HEK293 (cell line): ENCODE results near the gene FEV.

Source experiments
- CTCF ChIA-PET: fragments of 350-600 bp; formaldehyde crosslinking; extraction: SDS; loops from one replicate; lab custom pipeline; 2021; ENCODE audit warnings: antibody characterized with exemption; lab: Yijun Ruan, JAX
- POLR2A ChIA-PET: fragments of 300-600 bp; formaldehyde crosslinking; extraction: SDS; loops from one replicate; lab custom pipeline; 2020; ENCODE audit warnings: antibody characterized with exemption, inconsistent platforms; lab: Yijun Ruan, JAX
- H3K27ac ChIP-seq: fragments of 200-500 bp; sonication (Bioruptor generic); 2 replicates; pipeline ENCODE4 v1.5.1; 2014; ENCODE audit warnings: low read depth, low read length, control low read depth, inconsistent platforms; ENCODE audit errors: extremely low read depth
- H3K36me3 ChIP-seq, 2 experiments: fragments of 200-500 bp in 1 of 2; sonication (Bioruptor generic) in 1 of 2; 1 replicate in 1 of 2; 2 replicates in 1 of 2; pipeline ENCODE4 v1.5.1; 2014 to 2017; ENCODE audit warnings: inconsistent platforms in 2 of 2, low read length in 2 of 2; ENCODE audit not compliant: control insufficient read depth in 2 of 2, insufficient read depth in 1 of 2
- H3K4me1 ChIP-seq: fragments of 200-500 bp; sonication (Bioruptor generic); 2 replicates; pipeline ENCODE4 v1.5.1; 2014; ENCODE audit warnings: mild to moderate bottlenecking, low read length, inconsistent platforms; ENCODE audit not compliant: control insufficient read depth, insufficient read depth
- H3K4me3 ChIP-seq: 2 replicates; pipeline ENCODE4 v1.5.1; 2011; ENCODE audit warnings: low read depth, mild to moderate bottlenecking, control low read depth, low read length, moderate library complexity
- H3K9me3 ChIP-seq: fragments of 200-500 bp; sonication (Bioruptor generic); 2 replicates; pipeline ENCODE4 v1.5.1; 2014; ENCODE audit warnings: low read depth, low read length, inconsistent platforms; ENCODE audit not compliant: control insufficient read depth, insufficient read depth
- SETDB1 ChIP-seq: IDR thresholded peaks from one replicate; pipeline ENCODE4 v1.6.1; 2017; ENCODE audit warnings: mild to moderate bottlenecking, low read length, moderate library complexity, mixed read lengths; ENCODE audit not compliant: insufficient read length
- TRIM28 ChIP-seq: IDR thresholded peaks from 2 replicates; pipeline ENCODE4 v1.6.1; 2011; ENCODE audit warnings: low read length, control low read depth, borderline replicate concordance
- ZBTB20 ChIP-seq: fragments of 450-650 bp; formaldehyde crosslinking; IDR thresholded peaks from 2 replicates; pipeline ENCODE4 v1.5.1; 2016; ENCODE audit warnings: missing biosample characterization, missing genetic modification characterization
- ZNF157 ChIP-seq: fragments of 450-650 bp; formaldehyde crosslinking; IDR thresholded peaks from 2 replicates; pipeline ENCODE4 v1.5.1; 2016; ENCODE audit warnings: missing biosample characterization, missing genetic modification characterization
- ZNF501 ChIP-seq: fragments of 450-650 bp; formaldehyde crosslinking; IDR thresholded peaks from 2 replicates; pipeline ENCODE4 v1.5.1; 2016; ENCODE audit warnings: missing biosample characterization, missing genetic modification characterization
- ZNF514 ChIP-seq: fragments of 450-650 bp; formaldehyde crosslinking; IDR thresholded peaks from 2 replicates; pipeline ENCODE4 v1.5.1; 2016; ENCODE audit warnings: missing biosample characterization, missing genetic modification characterization
- ZNF555 ChIP-seq: fragments of 450-650 bp; formaldehyde crosslinking; conservative IDR thresholded peaks from 2 replicates; pipeline ENCODE4 v1.5.1; 2017; ENCODE audit warnings: missing biosample characterization, mild to moderate bottlenecking, missing genetic modification characterization, inconsistent platforms
- ZNF596 ChIP-seq: fragments of 450-650 bp; IDR thresholded peaks from 2 replicates; pipeline ENCODE4 v1.5.0; 2018; ENCODE audit warnings: missing biosample characterization, mild to moderate bottlenecking, missing genetic modification characterization, moderate library complexity
- ZNF747 ChIP-seq: fragments of 450-650 bp; formaldehyde crosslinking; IDR thresholded peaks from 2 replicates; pipeline ENCODE4 v1.5.1; 2016; ENCODE audit warnings: missing biosample characterization, missing genetic modification characterization
- ZNF791 ChIP-seq: fragments of 450-650 bp; formaldehyde crosslinking; IDR thresholded peaks from 2 replicates; pipeline ENCODE4 v1.5.1; 2016; ENCODE audit warnings: missing biosample characterization, missing genetic modification characterization
- ZNF830 ChIP-seq: fragments of 450-650 bp; IDR thresholded peaks from 2 replicates; pipeline ENCODE4 v1.5.0; 2018; ENCODE audit warnings: missing biosample characterization, missing genetic modification characterization, low read depth, mild to moderate bottlenecking, moderate library complexity
- ZSCAN16 ChIP-seq: fragments of 450-650 bp; formaldehyde crosslinking; IDR thresholded peaks from 2 replicates; pipeline ENCODE4 v1.5.1; 2016; ENCODE audit warnings: missing biosample characterization, missing genetic modification characterization
- TF ChIP-seq, protein P1 (sequence below): fragments of 450-650 bp; formaldehyde crosslinking; IDR thresholded peaks from 2 replicates; pipeline ENCODE4 v1.5.1; 2016; ENCODE audit warnings: missing biosample characterization, missing genetic modification characterization
- TF ChIP-seq, protein P2 (sequence below): fragments of 450-650 bp; formaldehyde crosslinking; IDR thresholded peaks from 2 replicates; pipeline ENCODE4 v1.5.1; 2016; ENCODE audit warnings: missing biosample characterization, missing genetic modification characterization, borderline replicate concordance

FEV gene

DNA sequence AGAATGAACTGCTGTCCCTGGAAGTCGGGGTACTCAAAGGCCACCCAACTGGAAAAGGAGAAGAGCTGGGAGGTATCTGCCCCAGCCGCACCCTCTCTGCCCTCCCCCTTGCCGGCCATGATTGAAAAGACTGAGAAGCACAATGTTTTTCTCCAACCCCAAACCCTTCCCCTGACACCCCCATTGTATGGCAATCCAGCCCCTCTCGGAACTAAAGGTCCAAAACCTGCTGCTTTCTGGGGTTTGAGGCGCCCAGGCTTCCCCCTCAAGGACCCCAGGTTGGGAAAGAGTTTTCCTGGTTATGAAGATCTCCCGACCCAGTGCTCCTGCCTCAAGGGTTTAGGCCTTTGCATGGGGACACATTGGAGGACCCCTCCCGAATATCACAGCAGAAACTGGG, 7.2 kb upstream of the FEV start:
- Histone ChIP-seq H3K36me3 (no peaks in the 10 kb centered on the region), H3K9me3 (no peaks in the 10 kb centered on the region), H3K4me3 (no peak overlapping the region), H3K27ac (no peak overlapping the region)
- ChIA-PET POLR2A (no interaction called here), CTCF (no interaction called here)
- TF ChIP-seq ZSCAN16 (tag by site-specific recombination) = no peak
- TF ChIP-seq ZNF830 = no peak
- TF ChIP-seq ZNF555 = no peak
- TF ChIP-seq, all 188 proteins: peak for 0
- no peaks in the 10 kb centered on the region; the same call in 1 of the 2 replicates for H3K4me1 ChIP-seq

DNA sequence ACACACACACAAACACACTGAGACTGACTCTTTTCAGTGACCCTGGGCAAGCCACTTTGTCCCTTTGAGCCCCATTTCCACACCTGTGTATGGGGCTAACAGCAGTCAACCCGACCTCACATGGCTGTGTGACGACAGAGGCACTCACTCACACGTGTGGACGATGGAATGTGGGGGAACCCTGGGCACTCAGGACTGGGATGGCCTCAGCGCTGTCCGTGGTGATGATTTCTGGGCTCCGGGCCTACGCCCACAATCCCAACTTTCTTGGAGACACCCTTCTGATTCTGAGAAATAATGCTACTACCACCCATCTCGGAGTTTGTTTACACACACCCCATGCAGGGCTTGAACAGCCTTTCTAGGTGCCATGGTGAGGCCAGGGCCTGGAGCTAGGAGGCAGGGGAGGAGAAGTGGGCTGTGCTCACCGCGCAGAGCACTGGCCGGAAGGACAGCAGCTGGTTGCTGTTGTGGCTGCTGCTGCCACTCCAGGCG, 6.7 kb upstream of the FEV start:
- TF ChIP-seq, protein P1, sequence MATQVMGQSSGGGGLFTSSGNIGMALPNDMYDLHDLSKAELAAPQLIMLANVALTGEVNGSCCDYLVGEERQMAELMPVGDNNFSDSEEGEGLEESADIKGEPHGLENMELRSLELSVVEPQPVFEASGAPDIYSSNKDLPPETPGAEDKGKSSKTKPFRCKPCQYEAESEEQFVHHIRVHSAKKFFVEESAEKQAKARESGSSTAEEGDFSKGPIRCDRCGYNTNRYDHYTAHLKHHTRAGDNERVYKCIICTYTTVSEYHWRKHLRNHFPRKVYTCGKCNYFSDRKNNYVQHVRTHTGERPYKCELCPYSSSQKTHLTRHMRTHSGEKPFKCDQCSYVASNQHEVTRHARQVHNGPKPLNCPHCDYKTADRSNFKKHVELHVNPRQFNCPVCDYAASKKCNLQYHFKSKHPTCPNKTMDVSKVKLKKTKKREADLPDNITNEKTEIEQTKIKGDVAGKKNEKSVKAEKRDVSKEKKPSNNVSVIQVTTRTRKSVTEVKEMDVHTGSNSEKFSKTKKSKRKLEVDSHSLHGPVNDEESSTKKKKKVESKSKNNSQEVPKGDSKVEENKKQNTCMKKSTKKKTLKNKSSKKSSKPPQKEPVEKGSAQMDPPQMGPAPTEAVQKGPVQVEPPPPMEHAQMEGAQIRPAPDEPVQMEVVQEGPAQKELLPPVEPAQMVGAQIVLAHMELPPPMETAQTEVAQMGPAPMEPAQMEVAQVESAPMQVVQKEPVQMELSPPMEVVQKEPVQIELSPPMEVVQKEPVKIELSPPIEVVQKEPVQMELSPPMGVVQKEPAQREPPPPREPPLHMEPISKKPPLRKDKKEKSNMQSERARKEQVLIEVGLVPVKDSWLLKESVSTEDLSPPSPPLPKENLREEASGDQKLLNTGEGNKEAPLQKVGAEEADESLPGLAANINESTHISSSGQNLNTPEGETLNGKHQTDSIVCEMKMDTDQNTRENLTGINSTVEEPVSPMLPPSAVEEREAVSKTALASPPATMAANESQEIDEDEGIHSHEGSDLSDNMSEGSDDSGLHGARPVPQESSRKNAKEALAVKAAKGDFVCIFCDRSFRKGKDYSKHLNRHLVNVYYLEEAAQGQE = peak; percentile 95
- TF ChIP-seq ZNF514 (tag by site-specific recombination) = no peak
- no peak overlapping the region for H3K27ac ChIP-seq
- no peak overlapping the region for H3K4me3 ChIP-seq
- H3K4me1 ChIP-seq = no peaks in the 10 kb centered on the region; the same call in 1 of the 2 replicates
- H3K9me3 ChIP-seq = no peaks in the 10 kb centered on the region
- CTCF ChIA-PET = interaction anchor here (1.3 kb wide), 1 partner anchor 12 kb away, joined by 6 read pairs; no protein-coding TSS in a partner anchor
- POLR2A ChIA-PET = no interaction called here
- no peaks in the 10 kb centered on the region for H3K36me3 ChIP-seq

DNA sequence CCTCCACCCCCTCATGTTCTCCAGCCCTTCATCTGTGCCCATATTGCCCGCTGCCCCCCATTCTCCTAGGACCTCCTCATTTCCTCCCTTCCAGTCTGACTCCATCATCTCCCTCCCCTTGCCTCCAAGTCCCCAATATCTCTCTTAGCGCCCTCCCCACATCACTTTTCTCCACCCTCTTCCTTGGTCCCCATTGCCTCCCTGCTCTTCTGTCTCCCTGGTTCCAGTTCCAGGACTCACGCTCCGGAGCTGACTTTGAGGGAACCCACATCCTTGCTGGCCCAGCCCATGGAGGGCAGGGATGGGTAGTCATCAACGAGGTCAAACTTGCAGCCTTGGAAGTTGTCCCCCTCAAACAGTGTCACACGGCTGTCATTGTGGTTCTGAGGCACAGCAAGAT, 5.6 kb upstream of the FEV start:
- POLR2A ChIA-PET = no interaction called here
- H3K4me1 ChIP-seq = no peaks in the 10 kb centered on the region; the same call in 1 of the 2 replicates
- no peaks in the 10 kb centered on the region for H3K36me3 ChIP-seq
- CTCF ChIA-PET = interaction anchor here (0.6 to 1.3 kb wide), 3 partner anchors 11 to 539 kb away, joined by 3 to 6 read pairs (median 3); no protein-coding TSS in a partner anchor
- H3K9me3 ChIP-seq = no peaks in the 10 kb centered on the region
- H3K4me3 ChIP-seq = no peak overlapping the region
- no peak overlapping the region for H3K27ac ChIP-seq
- TF ChIP-seq TRIM28 (no peak), ZNF157 (tag by site-specific recombination) (no peak), SETDB1 (no peak), ZNF596 (tag by site-specific recombination) (no peak), ZNF791 (tag by site-specific recombination) (no peak), ZNF501 (tag by site-specific recombination) (no peak), ZNF747 (no peak), ZBTB20 (tag by site-specific recombination) (no peak)
- TF ChIP-seq, protein P2, sequence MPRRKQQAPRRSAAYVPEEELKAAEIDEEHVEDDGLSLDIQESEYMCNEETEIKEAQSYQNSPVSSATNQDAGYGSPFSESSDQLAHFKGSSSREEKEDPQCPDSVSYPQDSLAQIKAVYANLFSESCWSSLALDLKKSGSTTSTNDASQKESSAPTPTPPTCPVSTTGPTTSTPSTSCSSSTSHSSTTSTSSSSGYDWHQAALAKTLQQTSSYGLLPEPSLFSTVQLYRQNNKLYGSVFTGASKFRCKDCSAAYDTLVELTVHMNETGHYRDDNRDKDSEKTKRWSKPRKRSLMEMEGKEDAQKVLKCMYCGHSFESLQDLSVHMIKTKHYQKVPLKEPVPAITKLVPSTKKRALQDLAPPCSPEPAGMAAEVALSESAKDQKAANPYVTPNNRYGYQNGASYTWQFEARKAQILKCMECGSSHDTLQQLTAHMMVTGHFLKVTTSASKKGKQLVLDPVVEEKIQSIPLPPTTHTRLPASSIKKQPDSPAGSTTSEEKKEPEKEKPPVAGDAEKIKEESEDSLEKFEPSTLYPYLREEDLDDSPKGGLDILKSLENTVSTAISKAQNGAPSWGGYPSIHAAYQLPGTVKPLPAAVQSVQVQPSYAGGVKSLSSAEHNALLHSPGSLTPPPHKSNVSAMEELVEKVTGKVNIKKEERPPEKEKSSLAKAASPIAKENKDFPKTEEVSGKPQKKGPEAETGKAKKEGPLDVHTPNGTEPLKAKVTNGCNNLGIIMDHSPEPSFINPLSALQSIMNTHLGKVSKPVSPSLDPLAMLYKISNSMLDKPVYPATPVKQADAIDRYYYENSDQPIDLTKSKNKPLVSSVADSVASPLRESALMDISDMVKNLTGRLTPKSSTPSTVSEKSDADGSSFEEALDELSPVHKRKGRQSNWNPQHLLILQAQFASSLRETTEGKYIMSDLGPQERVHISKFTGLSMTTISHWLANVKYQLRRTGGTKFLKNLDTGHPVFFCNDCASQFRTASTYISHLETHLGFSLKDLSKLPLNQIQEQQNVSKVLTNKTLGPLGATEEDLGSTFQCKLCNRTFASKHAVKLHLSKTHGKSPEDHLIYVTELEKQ (tag by site-specific recombination) = no peak
